Osteoblast (primary cell): ENCODE data around the gene ADAMTS17. TPM values are rescaled to one million over a fixed set of nuclear protein-coding genes. Genes with fewer than 3 reads are reported as not detected.

Experiments used
- DNase-seq: peaks from one replicate; pipeline ENCODE4 v3.0.0; 2011; ENCODE audit warnings: low spot score, mixed read lengths; ENCODE audit not compliant: insufficient read length; ENCODE audit errors: missing footprints
- H2AFZ ChIP-seq: 2 replicates; pipeline ENCODE4 v1.6.0; 2011; ENCODE audit warnings: mild to moderate bottlenecking, low read length
- H3K27ac ChIP-seq: 2 replicates; pipeline ENCODE4 v1.5.1; 2011; ENCODE audit warnings: mild to moderate bottlenecking, low read depth, low read length, moderate library complexity
- H3K27me3 ChIP-seq: 2 replicates; pipeline ENCODE4 v1.6.0; 2012; ENCODE audit warnings: mild to moderate bottlenecking, control low read depth, inconsistent platforms, low read length, moderate library complexity; ENCODE audit not compliant: insufficient read depth
- H3K36me3 ChIP-seq: 2 replicates; pipeline ENCODE4 v1.5.1; 2011; ENCODE audit warnings: mild to moderate bottlenecking, low read length, control low read depth, moderate library complexity; ENCODE audit not compliant: insufficient read depth
- H3K4me1 ChIP-seq: 2 replicates; pipeline ENCODE4 v1.5.1; 2011; ENCODE audit warnings: mild to moderate bottlenecking, low read length, control low read depth, moderate library complexity; ENCODE audit not compliant: insufficient read depth
- H3K4me2 ChIP-seq: 2 replicates; pipeline ENCODE4 v1.6.0; 2011; ENCODE audit warnings: mild to moderate bottlenecking, low read length; ENCODE audit not compliant: insufficient read depth
- H3K4me3 ChIP-seq: fragments of 200-600 bp; sonication (generic); 3 replicates; pipeline ENCODE4 v1.5.1; 2012; ENCODE audit warnings: mild to moderate bottlenecking, low read length, inconsistent platforms; ENCODE audit not compliant: insufficient read depth
- H3K79me2 ChIP-seq: 2 replicates; pipeline ENCODE4 v1.6.0; 2012; ENCODE audit warnings: mild to moderate bottlenecking, low read length, control low read depth, inconsistent platforms; ENCODE audit not compliant: insufficient read depth
- H3K9me3 ChIP-seq: 2 replicates; pipeline ENCODE4 v1.5.1; 2011; ENCODE audit warnings: low read depth, low read length, control low read depth
- H4K20me1 ChIP-seq: 2 replicates; pipeline ENCODE4 v1.6.0; 2012; ENCODE audit warnings: mild to moderate bottlenecking, low read length, control low read depth; ENCODE audit not compliant: insufficient read depth
- CTCF ChIP-seq: IDR thresholded peaks from 2 replicates; pipeline ENCODE4 v1.5.1; 2011; ENCODE audit warnings: mild to moderate bottlenecking, low read depth, low read length, moderate library complexity; ENCODE audit errors: extremely low read depth
- total RNA-seq: library from RNA; depleted of rRNA; stranded (reverse); fragments of >200 nt; gene quantifications from 2 replicates; pipeline ENCODE4 v1.2.3, GENCODE V29; 2012

Gene ADAMTS17
- total RNA-seq, 1 donor: under 0.01 TPM

- Histone ChIP-seq H3K4me3 (no peak overlapping the region), H2AFZ (no peak overlapping the region), H3K27ac (no peak overlapping the region), H3K9me3 (no peaks in the 10 kb centered on the region), H3K36me3 (no peaks in the 10 kb centered on the region), H3K4me2 (no peak overlapping the region), H3K27me3 (no peaks in the 10 kb centered on the region), H3K4me1 (no peaks in the 10 kb centered on the region), H4K20me1 (no peaks in the 10 kb centered on the region), H3K79me2 (no peaks in the 10 kb centered on the region)
- DNase-seq: no peak
- no peak for TF ChIP-seq CTCF
Observed at GRCh38 chr15:100005715-100006114, 336.1 kb downstream of the ADAMTS17 start.

GRCh38 chr15:100005013-100005412 lies 336.8 kb downstream of the ADAMTS17 start:
- H4K20me1 ChIP-seq: no peaks in the 10 kb centered on the region
- H3K4me2 ChIP-seq: no peak overlapping the region
- no peaks in the 10 kb centered on the region for H3K36me3 ChIP-seq
- H3K4me1 ChIP-seq: no peaks in the 10 kb centered on the region
- DNase-seq: no peak
- no peaks in the 10 kb centered on the region for H3K79me2 ChIP-seq
- H3K9me3 ChIP-seq: no peaks in the 10 kb centered on the region
- no peak overlapping the region for H2AFZ ChIP-seq
- no peaks in the 10 kb centered on the region for H3K27me3 ChIP-seq
- no peak for TF ChIP-seq CTCF
- no peak overlapping the region for H3K27ac ChIP-seq
- H3K4me3 ChIP-seq: no peak overlapping the region

GRCh38 chr15:100002787-100003536 lies 338.8 kb downstream of the ADAMTS17 start:
- H3K27me3 ChIP-seq: no peaks in the 10 kb centered on the region
- H3K9me3 ChIP-seq: no peaks in the 10 kb centered on the region
- H2AFZ ChIP-seq: no peak overlapping the region
- H3K4me1 ChIP-seq: no peaks in the 10 kb centered on the region
- DNase-seq: no peak
- no peak for TF ChIP-seq CTCF
- H3K4me2 ChIP-seq: no peak overlapping the region
- no peaks in the 10 kb centered on the region for H4K20me1 ChIP-seq
- no peaks in the 10 kb centered on the region for H3K36me3 ChIP-seq
- no peaks in the 10 kb centered on the region for H3K79me2 ChIP-seq
- no peak overlapping the region for H3K4me3 ChIP-seq
- no peak overlapping the region for H3K27ac ChIP-seq

GRCh38 chr15:100002086-100002620 lies 339.6 kb downstream of the ADAMTS17 start:
- H3K9me3 ChIP-seq: no peaks in the 10 kb centered on the region
- TF ChIP-seq CTCF: no peak
- DNase-seq: no peak
- H3K79me2 ChIP-seq: no peaks in the 10 kb centered on the region
- H3K4me1 ChIP-seq: no peaks in the 10 kb centered on the region
- no peaks in the 10 kb centered on the region for H3K27me3 ChIP-seq
- H3K27ac ChIP-seq: no peak overlapping the region
- no peaks in the 10 kb centered on the region for H3K36me3 ChIP-seq
- H3K4me3 ChIP-seq: no peak overlapping the region
- no peaks in the 10 kb centered on the region for H4K20me1 ChIP-seq
- no peak overlapping the region for H2AFZ ChIP-seq
- no peak overlapping the region for H3K4me2 ChIP-seq
